ENCODE results near the gene MAP3K6. TPM values are rescaled to one million over a fixed set of nuclear protein-coding genes. Genes with fewer than 3 reads are reported as not detected.

MAP3K6 gene
- total and polyA plus RNA-seq, 9 donors, result 5.1 to 45.9 (median 16.6) TPM

DNA sequence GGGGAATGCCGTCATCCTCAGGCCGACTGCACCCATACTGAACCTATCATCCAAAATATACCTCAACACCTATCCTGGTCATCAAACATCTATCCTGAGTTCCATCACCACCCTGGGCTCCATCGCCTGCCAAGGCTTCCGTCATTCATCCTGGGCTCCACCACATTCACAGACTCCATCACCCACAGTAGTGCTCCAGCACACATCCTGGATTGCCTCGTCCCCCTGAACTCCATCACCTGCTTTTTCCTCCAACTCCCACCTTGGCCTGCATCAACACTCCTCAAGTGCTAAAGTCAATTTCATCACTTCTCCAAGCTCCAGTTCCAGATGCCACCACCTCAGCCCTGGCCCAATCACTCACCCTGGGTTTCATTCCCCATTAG lies 7.8 kb downstream of the MAP3K6 start:
- no peak overlapping the region for H3K27ac ChIP-seq
- H3K36me3 ChIP-seq, result no peaks in the 10 kb centered on the region
- no peaks in the 10 kb centered on the region for H3K9me3 ChIP-seq
- H3K27me3 ChIP-seq, result no peaks in the 10 kb centered on the region
- no peak for DNase-seq
- peaks cover 3% of the 10 kb centered on the region for H3K4me1 ChIP-seq (ENCODE audit: insufficient read depth)
- WGBS, 3 donors, result 97 to 98% (median 97%) methylated on average over 5 of the region's 5 CpGs
- no peak overlapping the region for H3K4me3 ChIP-seq
- intact Hi-C loops (cut with DNase I), result loop anchor here (2.0 to 10.0 kb wide), 5 partner anchors 32 to 54 kb away; partner anchors contain the start of genes GPR3 (in 2 of the 4) and TMEM222 (in 1 of the 4)
- TF ChIP-seq, protein P1, sequence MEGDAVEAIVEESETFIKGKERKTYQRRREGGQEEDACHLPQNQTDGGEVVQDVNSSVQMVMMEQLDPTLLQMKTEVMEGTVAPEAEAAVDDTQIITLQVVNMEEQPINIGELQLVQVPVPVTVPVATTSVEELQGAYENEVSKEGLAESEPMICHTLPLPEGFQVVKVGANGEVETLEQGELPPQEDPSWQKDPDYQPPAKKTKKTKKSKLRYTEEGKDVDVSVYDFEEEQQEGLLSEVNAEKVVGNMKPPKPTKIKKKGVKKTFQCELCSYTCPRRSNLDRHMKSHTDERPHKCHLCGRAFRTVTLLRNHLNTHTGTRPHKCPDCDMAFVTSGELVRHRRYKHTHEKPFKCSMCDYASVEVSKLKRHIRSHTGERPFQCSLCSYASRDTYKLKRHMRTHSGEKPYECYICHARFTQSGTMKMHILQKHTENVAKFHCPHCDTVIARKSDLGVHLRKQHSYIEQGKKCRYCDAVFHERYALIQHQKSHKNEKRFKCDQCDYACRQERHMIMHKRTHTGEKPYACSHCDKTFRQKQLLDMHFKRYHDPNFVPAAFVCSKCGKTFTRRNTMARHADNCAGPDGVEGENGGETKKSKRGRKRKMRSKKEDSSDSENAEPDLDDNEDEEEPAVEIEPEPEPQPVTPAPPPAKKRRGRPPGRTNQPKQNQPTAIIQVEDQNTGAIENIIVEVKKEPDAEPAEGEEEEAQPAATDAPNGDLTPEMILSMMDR (IDR thresholded peaks at IDR 0.05), result no peak
- TF ChIP-seq EP300 (IDR thresholded peaks at IDR 0.05), result no peak
- no peak for TF ChIP-seq POLR2A (IDR thresholded peaks at IDR 0.05)

GRCh38 chr1:27358038-27358927 lies 8.5 kb downstream of the MAP3K6 start:
- TF ChIP-seq EP300 (IDR thresholded peaks at IDR 0.05) (no peak), POLR2A (IDR thresholded peaks at IDR 0.05) (no peak)
- TF ChIP-seq, protein P1 (IDR thresholded peaks at IDR 0.05), result no peak

GRCh38 chr1:27357281-27358037 lies 9.3 kb downstream of the MAP3K6 start:
- no peak for TF ChIP-seq POLR2A (IDR thresholded peaks at IDR 0.05)
- TF ChIP-seq, protein P1 (IDR thresholded peaks at IDR 0.05), result peak; percentile 91 to 99 (median 95)
- no peak for TF ChIP-seq EP300 (IDR thresholded peaks at IDR 0.05)
- H3K9me3 ChIP-seq, result no peaks in the 10 kb centered on the region
- no peak overlapping the region for H3K4me3 ChIP-seq
- H3K27ac ChIP-seq, result no peak overlapping the region
- no peaks in the 10 kb centered on the region for H3K36me3 ChIP-seq
- intact Hi-C loops (cut with DNase I), result loop anchor here (2.0 to 10.0 kb wide), 5 partner anchors 33 to 53 kb away; partner anchors contain the start of genes GPR3 (in 2 of the 4) and TMEM222 (in 1 of the 4)
- 27 to 39% (median 38%) methylated on average over 37 to 40 of the region's 40 CpGs for WGBS, 3 donors
- H3K27me3 ChIP-seq, result no peaks in the 10 kb centered on the region
- peaks cover 3% of the 10 kb centered on the region for H3K4me1 ChIP-seq (ENCODE audit: insufficient read depth)
- DNase-seq, result peak; percentile 65 to 83 (median 78)

More at GRCh38 chr1:27358038-27358927, 8.5 kb downstream of the MAP3K6 start:
- 92 to 98% (median 95%) methylated on average over 21 of the region's 21 CpGs for WGBS, 3 donors
- H3K27me3 ChIP-seq, result no peaks in the 10 kb centered on the region
- intact Hi-C loops (cut with DNase I), result loop anchor here (2.0 to 10.0 kb wide), 5 partner anchors 33 to 53 kb away; partner anchors contain the start of genes GPR3 (in 2 of the 4) and TMEM222 (in 1 of the 4)
- H3K36me3 ChIP-seq, result no peaks in the 10 kb centered on the region
- no peaks in the 10 kb centered on the region for H3K9me3 ChIP-seq
- H3K4me1 ChIP-seq (ENCODE audit: insufficient read depth), result peaks cover 3% of the 10 kb centered on the region
- no peak overlapping the region for H3K4me3 ChIP-seq
- DNase-seq, result no peak
- H3K27ac ChIP-seq, result no peak overlapping the region

- peak in 2 of 5 donors; percentile 27 to 50 for DNase-seq
- TF ChIP-seq POLR2A (IDR thresholded peaks at IDR 0.05) (no peak), EP300 (IDR thresholded peaks at IDR 0.05) (no peak)
- TF ChIP-seq, protein P1 (IDR thresholded peaks at IDR 0.05), result no peak
- intact Hi-C loops (cut with DNase I), result loop anchor here (5.0 to 10.0 kb wide), 4 partner anchors 34 to 52 kb away; partner anchors contain the start of genes GPR3 (in 2 of the 4) and TMEM222 (in 1 of the 4)
- H3K36me3 ChIP-seq, result no peaks in the 10 kb centered on the region
- H3K27me3 ChIP-seq, result no peaks in the 10 kb centered on the region
- no peak overlapping the region for H3K4me3 ChIP-seq
- H3K9me3 ChIP-seq, result no peaks in the 10 kb centered on the region
- H3K27ac ChIP-seq, result no peak overlapping the region
- WGBS, 3 donors, result 76 to 85% (median 81%) methylated on average over 33 to 37 of the region's 37 CpGs
- H3K4me1 ChIP-seq (ENCODE audit: insufficient read depth), result peaks cover 3% of the 10 kb centered on the region
These were observed 10.0 kb downstream of the MAP3K6 start for GRCh38 chr1:27356619-27357280.

Measured in ovary (tissue), 9 donors.